ENCODE data around the gene TXNDC12.

TXNDC12 gene

DNA sequence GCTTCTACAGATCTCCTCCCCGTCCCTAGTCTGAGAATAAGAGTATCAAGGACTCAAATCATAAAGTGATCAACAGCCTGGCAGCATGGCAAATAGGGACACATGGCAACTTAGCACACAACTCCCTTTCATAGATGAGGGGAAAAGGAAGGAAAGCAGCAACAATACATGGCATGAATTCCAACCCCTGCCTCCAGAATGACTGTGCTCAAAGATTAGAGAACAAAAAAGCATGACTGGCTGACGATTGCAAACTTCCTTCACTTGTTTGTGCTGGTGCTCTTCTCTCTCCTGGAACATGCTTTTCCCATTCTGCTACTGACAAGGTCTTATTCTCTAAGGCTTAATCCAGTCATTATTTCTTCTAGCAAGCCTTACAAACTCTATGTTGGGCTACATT lies 32.9 kb downstream of the TXNDC12 start:
- TF ChIP-seq GATA3 (IDR thresholded peaks at IDR 0.05; ENCODE audit: low read depth, low read length) (no peak), GATA2 (IDR thresholded peaks at IDR 0.05; ENCODE audit: low read depth, low read length) (no peak)

DNA sequence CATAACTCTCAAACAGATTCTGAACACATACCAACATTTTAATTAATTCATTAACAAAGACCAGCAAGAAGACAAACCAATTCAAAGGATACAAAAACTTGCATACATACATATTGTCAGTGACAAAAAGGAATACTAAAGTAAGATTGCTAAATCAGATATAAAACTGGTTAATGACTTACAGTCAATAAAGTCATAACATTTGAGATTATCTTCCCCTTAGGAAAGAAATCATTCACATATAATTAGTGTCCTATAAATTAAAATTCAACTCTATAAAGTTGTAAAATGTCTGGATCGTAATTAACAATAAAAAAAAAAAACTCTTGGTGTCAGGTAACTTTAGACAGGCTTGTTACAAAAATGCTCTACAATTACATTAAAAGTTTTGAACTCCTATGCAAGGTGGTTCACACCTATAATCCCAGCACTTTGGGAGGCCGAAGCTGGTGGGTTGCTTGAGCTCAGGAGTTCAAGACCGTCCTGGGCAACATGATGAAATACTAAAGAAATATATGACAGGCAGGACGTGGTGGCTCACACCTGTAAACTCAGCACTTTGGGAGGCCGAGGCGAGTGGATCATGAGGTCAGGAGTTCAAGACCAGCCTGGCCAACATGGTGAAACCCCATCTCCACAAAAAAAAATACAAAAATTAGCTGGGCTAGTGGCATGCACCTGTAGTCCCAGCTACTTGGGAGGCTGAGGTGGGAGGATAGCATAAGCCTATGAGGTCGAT lies 46.8 kb downstream of the TXNDC12 start:
- TF ChIP-seq GATA2 (IDR thresholded peaks at IDR 0.05; ENCODE audit: low read depth, low read length) (no peak), GATA3 (IDR thresholded peaks at IDR 0.05; ENCODE audit: low read depth, low read length) (no peak)

DNA sequence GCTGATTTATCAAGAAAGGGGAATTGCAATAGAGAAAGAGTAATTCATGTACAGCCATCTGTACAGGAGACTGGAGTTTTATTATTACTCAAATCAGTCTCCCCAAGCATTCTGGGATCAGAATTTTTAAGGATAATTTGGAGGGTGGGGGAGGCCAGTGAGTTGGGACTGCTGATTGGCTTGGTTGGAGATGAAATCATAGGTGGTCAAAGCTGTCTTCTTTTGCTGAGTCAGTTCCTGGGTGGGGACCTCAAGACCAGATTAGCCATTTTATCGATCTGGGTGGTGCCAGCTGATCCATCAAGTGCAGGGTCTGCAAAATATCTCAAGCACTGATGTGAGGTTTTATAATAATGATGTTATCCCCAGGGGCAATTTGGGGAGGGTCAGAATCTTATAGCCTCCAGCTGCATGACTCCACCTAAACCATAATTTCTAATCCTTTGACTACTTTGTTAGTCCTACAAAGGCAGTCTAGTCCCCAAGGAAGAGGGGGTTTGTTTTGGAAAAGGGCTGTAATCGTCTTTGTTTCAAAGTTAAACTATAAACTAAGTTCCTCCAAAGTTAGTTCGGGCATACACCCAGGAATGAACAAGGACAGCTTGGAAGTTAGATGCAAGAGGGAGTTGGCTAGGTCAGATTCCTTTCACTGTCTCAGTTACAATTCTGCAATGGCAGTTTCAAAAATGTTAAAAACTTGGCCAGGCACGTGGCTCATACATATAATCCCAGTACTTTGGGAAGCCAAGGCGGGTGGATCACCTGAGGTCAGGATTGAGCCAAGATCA lies 47.6 kb downstream of the TXNDC12 start:
- TF ChIP-seq GATA3 (IDR thresholded peaks at IDR 0.05; ENCODE audit: low read depth, low read length) (no peak), GATA2 (IDR thresholded peaks at IDR 0.05; ENCODE audit: low read depth, low read length) (no peak)

DNA sequence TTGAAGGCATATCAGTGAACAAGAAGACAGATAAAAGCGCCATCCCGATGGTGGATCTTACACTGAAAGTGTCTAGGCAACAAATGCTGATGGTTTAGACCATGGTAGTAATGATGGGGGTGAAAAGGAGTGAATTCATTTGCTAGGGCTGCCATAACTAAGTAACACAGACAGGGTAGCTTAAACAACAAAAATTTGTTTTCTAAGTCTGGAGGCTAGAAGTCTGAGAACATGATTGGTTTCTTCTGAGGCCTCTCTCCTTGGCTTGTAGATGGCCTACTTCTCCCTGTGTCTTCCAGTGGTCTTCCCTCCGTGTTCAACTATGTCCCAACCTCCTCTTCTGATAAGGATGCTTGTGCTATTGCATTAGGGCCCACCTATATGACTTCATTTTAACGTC lies 51.1 kb downstream of the TXNDC12 start:
- TF ChIP-seq GATA2 (IDR thresholded peaks at IDR 0.05; ENCODE audit: low read depth, low read length) (no peak), GATA3 (IDR thresholded peaks at IDR 0.05; ENCODE audit: low read depth, low read length) (no peak)

DNA sequence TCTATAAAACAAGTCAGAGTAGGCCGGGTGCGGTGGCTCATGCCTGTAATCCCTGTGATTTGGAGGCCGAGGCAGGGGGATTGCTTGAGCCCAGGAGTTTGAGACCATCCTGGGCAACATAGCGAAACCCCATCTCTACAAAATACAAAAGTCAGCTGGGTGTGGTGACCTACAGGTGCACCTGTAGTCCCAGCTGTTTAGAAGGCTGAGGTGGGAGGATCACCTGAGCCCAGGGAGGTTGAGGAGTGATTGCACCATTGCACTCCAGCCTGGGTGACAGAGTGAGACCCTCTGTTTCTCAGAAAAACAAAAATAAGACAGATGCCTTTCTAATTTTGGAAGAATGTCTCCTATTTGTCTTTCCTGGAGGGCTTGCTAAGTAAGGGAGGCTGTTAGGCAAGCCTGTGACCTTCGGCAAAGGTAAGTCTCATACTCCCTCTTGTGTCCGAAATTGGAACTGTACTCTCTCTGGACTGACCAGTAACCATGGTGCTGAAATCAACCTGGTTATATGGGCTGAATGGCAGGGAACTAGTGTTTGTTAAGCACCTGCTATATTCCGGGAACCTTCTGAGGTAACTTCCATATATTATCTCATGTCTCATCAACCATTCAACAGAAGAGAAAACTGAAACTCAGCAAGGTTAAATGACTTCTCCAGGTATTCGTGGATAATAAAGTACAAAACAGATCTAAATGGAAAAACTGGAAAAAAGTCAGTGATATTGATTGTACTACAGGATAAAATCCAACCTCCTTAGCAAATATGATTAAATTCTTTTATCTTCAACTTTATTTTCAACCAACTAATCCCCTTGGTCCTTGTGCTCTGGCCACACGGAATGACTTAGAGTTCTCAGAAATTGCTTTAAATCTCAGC lies 52.7 kb downstream of the TXNDC12 start:
- TF ChIP-seq GATA2 (IDR thresholded peaks at IDR 0.05; ENCODE audit: low read depth, low read length) = no peak
- no peak for TF ChIP-seq GATA3 (IDR thresholded peaks at IDR 0.05; ENCODE audit: low read depth, low read length)

DNA sequence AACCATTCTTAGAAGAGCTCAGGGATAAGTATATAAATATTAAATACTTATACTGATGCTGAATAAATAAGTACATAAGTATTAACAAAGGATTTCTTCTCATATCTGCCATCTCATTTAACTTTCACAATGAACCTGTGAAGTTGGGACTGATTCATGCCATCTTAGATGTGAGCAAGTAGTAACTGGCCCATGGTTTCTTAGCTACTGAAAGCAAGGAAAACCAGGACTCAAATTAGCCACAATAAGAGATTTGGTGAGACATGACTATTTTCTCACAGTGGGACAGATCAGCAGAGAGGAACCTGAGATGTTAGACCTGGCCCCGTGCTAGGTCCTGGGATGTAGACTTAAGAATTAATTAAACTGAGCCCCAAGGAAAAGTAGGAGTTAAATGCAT lies 56.3 kb downstream of the TXNDC12 start:
- no peak for TF ChIP-seq GATA2 (IDR thresholded peaks at IDR 0.05; ENCODE audit: low read depth, low read length)

DNA sequence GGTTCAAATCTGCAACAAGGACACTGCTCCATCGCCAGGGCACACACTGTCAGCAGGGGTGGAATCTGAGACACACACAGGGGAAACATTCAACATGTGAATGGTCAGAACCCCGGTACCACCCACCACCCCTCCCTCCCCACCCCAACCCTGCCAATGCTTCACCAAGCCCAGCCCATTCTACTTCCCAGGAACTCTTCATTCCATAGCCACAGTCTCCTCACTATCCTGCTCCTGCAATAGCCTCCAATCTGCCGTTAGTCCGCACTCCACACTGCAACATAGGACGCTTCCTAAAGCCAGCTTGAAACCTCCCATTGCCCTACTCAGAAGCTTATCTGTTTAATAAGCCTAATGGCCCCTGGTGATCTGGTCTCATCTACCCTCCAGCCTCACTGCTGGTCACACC lies 57.0 kb downstream of the TXNDC12 start:
- no peak for TF ChIP-seq GATA2 (IDR thresholded peaks at IDR 0.05; ENCODE audit: low read depth, low read length)
- TF ChIP-seq GATA3 (IDR thresholded peaks at IDR 0.05; ENCODE audit: low read depth, low read length) = no peak

DNA sequence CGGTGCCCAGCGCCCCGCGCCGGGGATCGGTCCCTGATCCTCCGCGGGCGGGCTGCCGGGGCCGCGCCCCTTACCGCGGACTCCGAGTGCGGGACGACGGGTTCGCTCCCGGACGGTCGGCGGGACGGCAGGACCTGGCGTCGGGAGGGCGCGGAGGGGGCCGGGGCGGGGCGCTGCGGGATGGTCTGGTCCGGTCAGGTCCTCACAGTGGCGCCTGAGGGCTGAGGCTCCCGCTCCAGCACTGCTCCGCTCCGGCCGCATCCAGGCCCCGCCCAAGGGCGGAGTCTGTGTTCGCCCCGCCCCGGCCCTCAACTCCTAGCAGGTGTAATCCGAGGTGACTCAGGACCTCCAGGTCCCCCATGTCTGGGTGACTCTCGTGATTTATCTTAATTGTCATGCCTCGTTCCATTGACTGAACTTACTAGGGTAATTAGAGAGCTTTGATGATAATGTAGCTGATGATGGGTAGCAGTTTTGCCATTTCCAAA lies 64.5 kb downstream of the TXNDC12 start, which contains the start of gene RAB3B:
Gene RAB3B, minus strand, starts transcription at position 223 of the 488 bp plus-strand sequence. CDS start 13,583 bp downstream, outside the sequence.
- TF ChIP-seq GATA2 (IDR thresholded peaks at IDR 0.05; ENCODE audit: low read depth, low read length) = no peak
- no peak for TF ChIP-seq GATA3 (IDR thresholded peaks at IDR 0.05; ENCODE audit: low read depth, low read length)

DNA sequence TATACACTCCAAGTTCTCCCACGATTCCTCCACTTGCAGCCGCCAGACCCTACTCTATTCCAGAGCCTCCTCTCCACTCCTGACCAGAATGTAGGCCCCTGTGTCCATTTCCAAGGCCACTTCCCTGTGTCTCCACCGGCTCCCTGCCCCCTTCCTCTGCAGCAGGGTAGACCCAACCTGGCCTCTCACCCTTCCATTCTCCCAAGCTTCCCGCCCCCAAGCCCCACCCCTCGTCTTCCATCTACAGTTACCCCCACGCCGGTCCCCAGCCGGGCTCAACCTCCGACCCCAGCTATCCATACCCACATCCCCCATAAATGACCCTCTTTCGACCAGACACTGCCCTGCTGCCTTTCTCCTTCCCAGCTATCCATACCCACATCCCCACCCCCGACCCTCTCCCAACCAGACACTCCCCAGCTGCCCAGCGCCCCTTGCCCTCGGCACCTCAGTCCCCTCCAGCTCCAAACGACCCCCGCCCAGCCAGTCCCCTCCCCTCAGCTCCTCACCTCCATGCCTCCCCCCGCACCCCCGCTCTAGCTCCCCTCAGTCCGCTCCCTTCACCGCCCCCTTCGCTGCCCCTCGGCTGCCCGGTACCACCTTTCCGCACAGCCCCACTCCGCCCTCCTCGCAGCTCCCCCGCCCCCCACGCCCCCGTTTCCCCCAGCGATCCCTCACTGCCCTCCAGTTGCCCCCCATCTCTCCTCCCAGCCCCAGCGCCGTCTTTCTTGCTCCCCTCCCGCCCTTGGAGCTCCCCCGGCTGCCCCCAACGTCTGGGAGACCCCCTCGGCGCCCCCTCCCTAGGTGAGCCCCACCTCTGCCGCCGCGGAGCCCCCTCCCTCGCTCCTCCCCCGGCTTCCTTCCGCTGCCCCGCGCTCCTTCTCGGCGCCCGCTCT lies 65.2 kb downstream of the TXNDC12 start:
- TF ChIP-seq GATA2 (IDR thresholded peaks at IDR 0.05; ENCODE audit: low read depth, low read length) (no peak), GATA3 (IDR thresholded peaks at IDR 0.05; ENCODE audit: low read depth, low read length) (no peak)

DNA sequence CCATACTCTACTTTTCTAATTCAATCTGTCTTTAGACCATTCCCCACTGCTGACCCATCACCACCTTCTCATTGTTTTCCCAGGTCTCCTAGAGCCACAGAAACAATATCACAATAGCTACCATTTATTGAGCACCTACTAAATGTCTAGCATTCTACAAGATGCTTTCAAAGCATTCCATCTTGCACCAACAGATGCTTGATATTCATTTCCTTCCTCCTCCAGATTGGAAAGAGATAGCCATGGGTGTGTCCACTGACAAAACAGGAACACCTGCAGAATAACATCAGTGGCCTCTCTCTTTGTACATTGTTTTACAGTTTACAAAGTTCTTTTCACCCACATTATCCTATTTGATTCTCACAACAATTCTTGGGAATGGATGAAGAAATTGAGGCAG lies 66.7 kb downstream of the TXNDC12 start:
- no peak for TF ChIP-seq GATA3 (IDR thresholded peaks at IDR 0.05; ENCODE audit: low read depth, low read length)
- no peak for TF ChIP-seq GATA2 (IDR thresholded peaks at IDR 0.05; ENCODE audit: low read depth, low read length)

DNA sequence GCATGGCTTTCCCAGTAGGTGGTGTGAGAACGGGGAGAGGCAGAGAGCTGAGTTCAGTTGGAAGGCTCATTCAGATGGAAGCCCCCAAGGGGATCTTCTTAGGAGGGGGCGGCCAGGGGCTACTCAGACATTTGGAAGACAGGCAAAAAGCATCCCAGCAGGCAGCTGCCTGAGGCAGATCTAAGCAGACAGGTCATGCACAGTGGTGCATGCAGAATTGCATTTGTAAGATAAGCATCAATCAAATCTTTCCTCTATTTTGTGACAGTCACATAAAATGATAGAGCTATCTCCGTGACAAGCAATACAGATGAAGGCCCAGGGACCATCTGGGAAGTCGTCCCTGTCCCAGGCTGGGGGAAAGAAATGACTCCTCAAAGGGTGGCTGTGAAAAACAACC lies 68.3 kb downstream of the TXNDC12 start:
- TF ChIP-seq GATA3 (IDR thresholded peaks at IDR 0.05; ENCODE audit: low read depth, low read length) = peak; percentile 46; the same call in 1 of the 2 replicates
- TF ChIP-seq GATA2 (IDR thresholded peaks at IDR 0.05; ENCODE audit: low read depth, low read length) = peak; percentile 83

DNA sequence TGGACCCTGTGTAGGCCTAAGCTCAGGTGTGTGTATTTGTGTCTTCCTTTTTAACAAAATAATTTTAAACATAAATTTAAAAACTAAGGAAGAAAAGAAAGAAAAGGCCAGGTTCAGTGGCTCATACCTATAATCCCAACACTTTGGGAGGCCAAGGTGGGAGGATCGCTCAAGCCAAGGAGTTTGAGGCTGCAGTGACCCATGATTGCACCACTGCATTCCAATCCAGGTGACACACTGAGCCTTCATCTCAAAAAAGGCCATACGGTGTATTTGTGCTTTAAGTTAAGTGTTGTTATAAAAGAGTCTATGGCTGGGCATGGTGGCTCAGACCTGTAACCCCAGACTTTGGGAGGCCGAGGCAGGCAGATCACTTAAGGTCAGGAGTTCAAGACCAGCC lies 72.8 kb downstream of the TXNDC12 start:
- TF ChIP-seq GATA2 (IDR thresholded peaks at IDR 0.05; ENCODE audit: low read depth, low read length) (no peak), GATA3 (IDR thresholded peaks at IDR 0.05; ENCODE audit: low read depth, low read length) (no peak)

DNA sequence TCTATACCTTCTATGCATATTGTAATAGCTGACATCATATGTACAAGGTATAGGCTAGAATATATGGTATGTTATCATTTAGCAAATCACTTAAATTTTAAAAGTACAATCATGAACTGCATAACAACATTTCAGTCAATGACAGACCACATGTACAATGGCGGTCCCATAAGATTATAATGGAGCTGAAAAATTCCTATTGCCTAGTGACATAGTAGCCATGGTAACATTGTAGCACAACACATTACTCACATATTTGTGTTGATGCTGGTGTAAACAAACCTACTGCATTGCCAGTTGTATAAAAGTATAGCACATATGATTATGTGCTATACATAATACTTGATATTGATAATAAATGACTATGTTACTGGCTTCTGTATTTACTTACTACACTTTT lies 73.4 kb downstream of the TXNDC12 start:
- TF ChIP-seq GATA3 (IDR thresholded peaks at IDR 0.05; ENCODE audit: low read depth, low read length) (no peak), GATA2 (IDR thresholded peaks at IDR 0.05; ENCODE audit: low read depth, low read length) (no peak)

Data from SH-SY5Y (cell line).